ENCODE data around the gene PTP4A1.
A peak's percentile ranks its signal among the peaks of the same experiment; 100 is the strongest.

PTP4A1 gene

GRCh38 chr6:63558278-63558677 is 14.0 kb upstream of the PTP4A1 start:
- DNase-seq, result no peak

GRCh38 chr6:63560801-63561287 is 11.4 kb upstream of the PTP4A1 start:
- no peak for DNase-seq

- no peak for DNase-seq
Measured at GRCh38 chr6:63561288-63561687, 11.0 kb upstream of the PTP4A1 start.

- DNase-seq, result no peak
Measured at GRCh38 chr6:63563235-63563634, 9.0 kb upstream of the PTP4A1 start.

- DNase-seq, result no peak
Measured at GRCh38 chr6:63565058-63565726, 7.1 kb upstream of the PTP4A1 start.

- DNase-seq, result no peak
Measured at GRCh38 chr6:63565727-63566596, 6.3 kb upstream of the PTP4A1 start.

- no peak for DNase-seq
Measured at GRCh38 chr6:63567966-63568365, 4.3 kb upstream of the PTP4A1 start.

GRCh38 chr6:63571361-63572043 is 778 bp upstream of the PTP4A1 start:
- peak; percentile 53 for DNase-seq

GRCh38 chr6:63572747-63573075 is 431 bp downstream of the PTP4A1 start:
- DNase-seq, result no peak

GRCh38 chr6:63573076-63573898 is 1.0 kb downstream of the PTP4A1 start:
- DNase-seq, result peak; percentile 66

- DNase-seq, result peak; percentile 39
Measured at GRCh38 chr6:63573899-63574553, 1.7 kb downstream of the PTP4A1 start.

- DNase-seq, result no peak
Measured at GRCh38 chr6:63574554-63574900, 2.2 kb downstream of the PTP4A1 start.

- no peak for DNase-seq
Measured at GRCh38 chr6:63576147-63576772, 4.0 kb downstream of the PTP4A1 start.

GRCh38 chr6:63576985-63577712 is 4.9 kb downstream of the PTP4A1 start:
- DNase-seq, result no peak

- no peak for DNase-seq
Measured at GRCh38 chr6:63578757-63579156, 6.5 kb downstream of the PTP4A1 start.

- DNase-seq, result no peak
Measured at GRCh38 chr6:63579937-63580703, 7.8 kb downstream of the PTP4A1 start.

GRCh38 chr6:63580704-63580961 is 8.4 kb downstream of the PTP4A1 start:
- no peak for DNase-seq

- no peak for DNase-seq
Measured at GRCh38 chr6:63581355-63582013, 9.2 kb downstream of the PTP4A1 start.

- no peak for DNase-seq
Measured at GRCh38 chr6:63582579-63583231, 10.4 kb downstream of the PTP4A1 start.

- DNase-seq, result no peak
Measured at GRCh38 chr6:63584125-63584514, 11.8 kb downstream of the PTP4A1 start.
